MCF 10A (cell line): ENCODE measurements around the gene IGHMBP2. TPM values are rescaled to one million over a fixed set of nuclear protein-coding genes. Genes with fewer than 3 reads are reported as not detected.

Experiments used
- BruUV-seq: library from RNA; stranded (reverse); fragments of 400-500 nt; replicated peaks from 2 replicates; lab custom pipeline; 2021; lab: Mats Ljungman, UMichigan
- CTCF ChIA-PET: fragments of 300-600 bp; sonication (Branson Sonifier 250); formaldehyde crosslinking; extraction: SDS; loops from one replicate; lab custom pipeline; 2021; ENCODE audit warnings: antibody characterized with exemption, inconsistent platforms; lab: Yijun Ruan, JAX
- POLR2A ChIA-PET: fragments of 300-600, 350-650 bp; sonication (Branson Sonifier 250); formaldehyde crosslinking; extraction: SDS; loops from one replicate; lab custom pipeline; 2020; ENCODE audit warnings: antibody characterized with exemption, inconsistent platforms; lab: Yijun Ruan, JAX
- DNase-seq: peaks from one replicate; pipeline ENCODE4 v3.0.0-alpha.2; 2018; ENCODE audit not compliant: unreplicated experiment
- H3K27ac Mint-ChIP-seq: one replicate; pipeline ENCODE4 v1.8.0; 2022; ENCODE audit warnings: mild to moderate bottlenecking, low read depth, mixed read lengths; ENCODE audit not compliant: unreplicated experiment
- H3K27me3 Mint-ChIP-seq: one replicate; pipeline ENCODE4 v1.8.0; 2022; ENCODE audit warnings: mixed read lengths; ENCODE audit not compliant: insufficient read depth, unreplicated experiment
- H3K36me3 Mint-ChIP-seq: one replicate; pipeline ENCODE4 v1.8.0; 2022; ENCODE audit warnings: mild to moderate bottlenecking, moderate library complexity, mixed read lengths; ENCODE audit not compliant: insufficient read depth, unreplicated experiment
- H3K4me1 Mint-ChIP-seq: one replicate; pipeline ENCODE4 v1.8.0; 2022; ENCODE audit warnings: mixed read lengths; ENCODE audit not compliant: insufficient read depth, unreplicated experiment
- H3K4me3 Mint-ChIP-seq: one replicate; pipeline ENCODE4 v1.8.0; 2022; ENCODE audit warnings: mild to moderate bottlenecking, moderate library complexity, mixed read lengths; ENCODE audit not compliant: unreplicated experiment
- H3K9me3 Mint-ChIP-seq: one replicate; pipeline ENCODE4 v1.8.0; 2022; ENCODE audit warnings: mixed read lengths; ENCODE audit not compliant: unreplicated experiment
- CTCF ChIP-seq: fragments of 200-600 bp; IDR thresholded peaks from one replicate; pipeline ENCODE4 v1.8.0; 2022; ENCODE audit warnings: antibody characterized with exemption, mild to moderate bottlenecking; ENCODE audit not compliant: unreplicated experiment
- intact Hi-C: fragments of 100-400 bp; cut with micrococcal nuclease; formaldehyde crosslinking; loops from 2 replicates; pipeline ENCODE4 v1.14.1; 2022
- total RNA-seq: library from RNA; stranded (reverse); gene quantifications from 2 replicates; pipeline ENCODE4 v1.2.3, GENCODE V29; 2022

Gene IGHMBP2
- total RNA-seq, 1 experiment from 2014 or later = 19.8 TPM

- Mint-ChIP-seq H3K4me3 (no peak overlapping the region), H3K27ac (no peak overlapping the region), H3K4me1 (no peaks in the 10 kb centered on the region), H3K27me3 (no peaks in the 10 kb centered on the region), H3K36me3 (peaks cover 23% of the 10 kb centered on the region), H3K9me3 (no peaks in the 10 kb centered on the region)
- ChIA-PET POLR2A (interaction anchor here (0.7 kb wide), 1 partner anchor 93 kb away, joined by 3 read pairs; no protein-coding TSS in a partner anchor), CTCF (no interaction called here)
- DNase-seq = no peak
- no peak for TF ChIP-seq CTCF
- BruUV-seq = no TSS peak
- intact Hi-C loops = no loop called here
Observed at GRCh38 chr11:68941324-68942094, 37.8 kb downstream of the IGHMBP2 start.

DNA sequence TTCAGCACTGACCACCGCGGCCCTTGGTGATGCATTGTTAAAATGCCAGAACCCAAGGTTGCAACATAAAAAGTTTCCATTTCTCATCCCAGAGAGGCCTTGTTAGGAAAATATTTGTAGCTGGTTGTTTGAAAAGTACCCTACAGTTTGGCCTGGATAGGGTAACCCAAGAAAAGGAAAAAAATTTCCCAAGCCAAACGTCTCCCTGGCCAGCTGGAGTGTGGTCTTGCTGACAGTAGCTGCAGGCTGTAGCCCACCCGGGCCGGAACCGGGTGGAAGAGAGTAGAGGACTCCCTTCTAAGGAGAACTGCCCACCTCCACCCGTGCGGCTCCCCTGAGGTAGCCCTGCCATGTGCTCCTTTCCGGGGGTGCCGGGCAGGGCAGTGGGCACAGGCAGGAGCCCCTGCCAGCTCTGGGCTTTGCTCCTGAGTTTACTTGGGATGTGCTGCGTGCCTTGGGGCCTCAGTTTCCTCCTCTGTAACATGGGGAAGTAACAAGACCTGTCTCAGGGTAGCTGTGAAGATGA lies 38.5 kb downstream of the IGHMBP2 start:
- Mint-ChIP-seq H3K4me1 (no peaks in the 10 kb centered on the region), H3K27me3 (no peaks in the 10 kb centered on the region), H3K9me3 (no peaks in the 10 kb centered on the region), H3K27ac (no peak overlapping the region), H3K4me3 (no peak overlapping the region), H3K36me3 (peaks cover 20% of the 10 kb centered on the region)
- intact Hi-C loops = no loop called here
- ChIA-PET POLR2A (interaction anchor here (0.7 kb wide), 1 partner anchor 93 kb away, joined by 3 read pairs; no protein-coding TSS in a partner anchor), CTCF (no interaction called here)
- no peak for TF ChIP-seq CTCF
- no peak for DNase-seq
- no TSS peak for BruUV-seq

GRCh38 chr11:68942751-68943271 lies 39.1 kb downstream of the IGHMBP2 start:
- H3K27ac Mint-ChIP-seq = no peak overlapping the region
- H3K4me3 Mint-ChIP-seq = no peak overlapping the region
- no TSS peak for BruUV-seq
- ChIA-PET CTCF (no interaction called here), POLR2A (interaction anchor here (0.8 kb wide), 1 partner anchor 19 kb away, joined by 3 read pairs; no protein-coding TSS in a partner anchor)
- intact Hi-C loops = no loop called here
- H3K27me3 Mint-ChIP-seq = peaks cover 5% of the 10 kb centered on the region
- DNase-seq = no peak
- H3K9me3 Mint-ChIP-seq = no peaks in the 10 kb centered on the region
- peaks cover 17% of the 10 kb centered on the region for H3K36me3 Mint-ChIP-seq
- H3K4me1 Mint-ChIP-seq = no peaks in the 10 kb centered on the region
- TF ChIP-seq CTCF = no peak

DNA sequence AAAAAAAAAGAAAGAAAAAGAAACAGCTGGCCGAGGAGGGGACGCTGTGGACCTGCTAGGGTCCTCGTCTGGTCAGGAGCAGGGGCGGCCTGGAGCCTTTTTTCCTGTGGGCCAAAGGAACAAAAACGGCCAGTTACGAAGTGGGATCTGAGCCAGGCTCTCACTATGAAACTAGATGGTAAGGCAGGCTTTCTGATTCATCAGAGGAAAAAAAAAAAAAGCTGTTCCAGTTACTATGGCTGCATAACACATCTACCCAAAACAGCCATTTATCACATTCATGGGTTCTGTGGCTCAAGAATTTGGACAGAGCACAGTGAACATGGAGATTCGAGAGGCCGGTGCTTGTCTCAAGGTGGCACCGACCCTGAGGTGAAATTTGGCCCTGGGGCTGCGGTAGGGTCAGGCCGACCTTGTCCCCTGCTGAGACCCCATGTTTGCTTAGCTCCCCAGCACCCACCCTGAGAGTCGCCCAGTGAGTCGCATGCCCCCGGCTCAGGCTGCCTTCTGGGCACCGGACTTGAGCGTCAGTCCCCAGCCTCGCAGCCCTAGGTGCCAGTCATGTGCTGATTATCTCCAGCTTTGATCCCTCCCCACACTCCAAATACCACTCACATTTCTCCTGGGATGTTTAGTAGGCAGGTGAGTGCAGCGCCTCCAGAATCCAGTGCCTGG lies 42.9 kb downstream of the IGHMBP2 start:
- POLR2A ChIA-PET = no interaction called here
- Mint-ChIP-seq H3K4me1 (no peaks in the 10 kb centered on the region), H3K36me3 (no peaks in the 10 kb centered on the region), H3K4me3 (no peak overlapping the region), H3K27me3 (peaks cover 11% of the 10 kb centered on the region), H3K27ac (no peak overlapping the region), H3K9me3 (no peaks in the 10 kb centered on the region)
- no peak for TF ChIP-seq CTCF
- intact Hi-C loops = no loop called here
- BruUV-seq = no TSS peak
- CTCF ChIA-PET = no interaction called here
- DNase-seq = peak; percentile 15
